ENCODE data around the gene TMC5. TPM values are rescaled to one million over a fixed set of nuclear protein-coding genes. Genes with fewer than 3 reads are reported as not detected.

Gene TMC5
- total and polyA plus RNA-seq, 2 of the 13 experiments (the other 11 are each of a cell fraction or from before 2014, with no cell fraction given): 0.09 to 0.41 TPM

- TF ChIP-seq ARID5B (CRISPR knock-in tag; IDR thresholded peaks at IDR 0.05): no peak
- peak; percentile 84; the same call in 1 of the 2 replicates for TF ChIP-seq EED (CRISPR knock-in tag; IDR thresholded peaks at IDR 0.05)
- TF ChIP-seq TAF1 (CRISPR knock-in tag; IDR thresholded peaks at IDR 0.05): peak; percentile 80
- TF ChIP-seq ZNF382 (CRISPR knock-in tag; IDR thresholded peaks at IDR 0.05; ENCODE audit: borderline replicate concordance): no peak
- no peak for TF ChIP-seq ZNF337 (CRISPR knock-in tag; IDR thresholded peaks at IDR 0.05; ENCODE audit: borderline replicate concordance, low read depth)
- TF ChIP-seq ZNF441 (CRISPR knock-in tag; IDR thresholded peaks at IDR 0.05; ENCODE audit: borderline replicate concordance): peak; percentile 48; the same call in 1 of the 2 replicates
- peak; percentile 96 for TF ChIP-seq TFDP2 (CRISPR knock-in tag; IDR thresholded peaks at IDR 0.05)
- peak; percentile 61 for TF ChIP-seq DR1 (CRISPR knock-in tag; IDR thresholded peaks at IDR 0.05)
- TF ChIP-seq ZFP36L2 (CRISPR knock-in tag; IDR thresholded peaks at IDR 0.05): no peak
- peak; percentile 99 for TF ChIP-seq ZNF143 (CRISPR knock-in tag; IDR thresholded peaks at IDR 0.05)
- no peak for TF ChIP-seq STAT6 (CRISPR knock-in tag; IDR thresholded peaks at IDR 0.05; ENCODE audit: borderline replicate concordance)
- peak; percentile 56 for TF ChIP-seq MEIS2 (CRISPR knock-in tag; IDR thresholded peaks at IDR 0.05)
- TF ChIP-seq POGZ (CRISPR knock-in tag; IDR thresholded peaks at IDR 0.05): no peak; the same call in 1 of the 2 replicates
- TF ChIP-seq HNRNPK (IDR thresholded peaks at IDR 0.05; ENCODE audit: low read depth, low read length, poor library complexity, severe bottlenecking): no peak
- no peak for TF ChIP-seq MYPOP (CRISPR knock-in tag; IDR thresholded peaks at IDR 0.05)
- no peak for TF ChIP-seq ZNF292 (CRISPR knock-in tag; IDR thresholded peaks at IDR 0.05; ENCODE audit: borderline replicate concordance, low read depth)
Observed at GRCh38 chr16:19523559-19524355, 106.1 kb downstream of the TMC5 start, which contains the start of gene CCP110 (continued).
